A673 (cell line): ENCODE results near the gene HYDIN. TPM values are rescaled to one million over a fixed set of nuclear protein-coding genes. Genes with fewer than 3 reads are reported as not detected.

ENCODE experiments used
- BruUV-seq: library from RNA; stranded (reverse); fragments of 400-500 nt; replicated peaks from 2 replicates; lab custom pipeline; 2021; lab: Mats Ljungman, UMichigan
- CTCF ChIA-PET: fragments of 300-600 bp; sonication (Branson Sonifier 250); formaldehyde crosslinking; loops from one replicate; lab custom pipeline; 2022; ENCODE audit warnings: antibody characterized with exemption; lab: Charles Lee
- POLR2A ChIA-PET: fragments of 300-600 bp; sonication (Branson Sonifier 250); formaldehyde crosslinking; loops from one replicate; lab custom pipeline; 2022; ENCODE audit warnings: antibody characterized with exemption; ENCODE audit not compliant: low non-redundant PET; lab: Charles Lee
- DNase-seq: peaks from one replicate; pipeline ENCODE4 v3.0.0-alpha.2; 2015; ENCODE audit warnings: low spot score
- H3K27ac ChIP-seq: fragments of 200-600 bp; sonication (generic); 2 replicates; pipeline ENCODE4 v1.5.1; 2016; ENCODE audit warnings: mixed run types, low read depth, mild to moderate bottlenecking, mixed read lengths, antibody characterized with exemption, low read length; ENCODE audit not compliant: poor library complexity, severe bottlenecking
- H3K27me3 ChIP-seq: fragments of 200-600 bp; sonication (generic); replicated peaks from 2 replicates; pipeline ENCODE4 v1.6.1; 2017; ENCODE audit warnings: mixed run types, low read depth, mild to moderate bottlenecking, mixed read lengths, antibody characterized with exemption, low read length; ENCODE audit not compliant: insufficient read depth, poor library complexity
- H3K36me3 ChIP-seq: fragments of 200-600 bp; sonication (generic); 2 replicates; pipeline ENCODE4 v1.6.1; 2016; ENCODE audit warnings: mixed run types, mild to moderate bottlenecking, mixed read lengths, antibody characterized with exemption, low read length; ENCODE audit not compliant: insufficient read depth, poor library complexity, severe bottlenecking
- H3K4me1 ChIP-seq: fragments of 200-600 bp; sonication (generic); 2 replicates; pipeline ENCODE4 v1.6.1; 2017; ENCODE audit warnings: mixed run types, mild to moderate bottlenecking, mixed read lengths, antibody characterized with exemption, low read length; ENCODE audit not compliant: insufficient read depth, poor library complexity, severe bottlenecking
- H3K4me3 ChIP-seq: fragments of 200-600 bp; sonication (generic); 2 replicates; pipeline ENCODE4 v1.5.1; 2016; ENCODE audit warnings: low read depth, mixed run types, mild to moderate bottlenecking, mixed read lengths, low read length; ENCODE audit not compliant: poor library complexity, severe bottlenecking
- H3K9me3 ChIP-seq: fragments of 200-600 bp; sonication (generic); 2 replicates; pipeline ENCODE4 v1.6.1; 2016; ENCODE audit warnings: mixed run types, low read depth, mild to moderate bottlenecking, mixed read lengths, antibody characterized with exemption, low read length; ENCODE audit not compliant: poor library complexity, severe bottlenecking
- CTCF ChIP-seq: fragments of 300-800, 200-600 bp; sonication (generic); conservative IDR thresholded peaks from 2 replicates; pipeline ENCODE4 v1.5.1; 2017; ENCODE audit warnings: low read depth, mild to moderate bottlenecking, antibody characterized with exemption, low read length, moderate library complexity, mixed read lengths
- EZH2 ChIP-seq: fragments of 200-600 bp; sonication (generic); IDR thresholded peaks from 2 replicates; pipeline ENCODE4 v1.6.1; 2017; ENCODE audit warnings: borderline replicate concordance, low read depth, mild to moderate bottlenecking, mixed read lengths, antibody characterized with exemption, low read length; ENCODE audit not compliant: poor library complexity, severe bottlenecking
- intact Hi-C: fragments of 100-400 bp; cut with micrococcal nuclease; formaldehyde crosslinking; loops from one replicate; pipeline ENCODE4 v1.10.0; 2022; ENCODE audit not compliant: unreplicated experiment
- total RNA-seq: library from RNA; stranded (reverse); gene quantifications from 2 replicates; pipeline ENCODE4 v1.2.3, GENCODE V29; 2021

The HYDIN gene
- total RNA-seq, 1 experiment from 2014 or later = not detected

DNA sequence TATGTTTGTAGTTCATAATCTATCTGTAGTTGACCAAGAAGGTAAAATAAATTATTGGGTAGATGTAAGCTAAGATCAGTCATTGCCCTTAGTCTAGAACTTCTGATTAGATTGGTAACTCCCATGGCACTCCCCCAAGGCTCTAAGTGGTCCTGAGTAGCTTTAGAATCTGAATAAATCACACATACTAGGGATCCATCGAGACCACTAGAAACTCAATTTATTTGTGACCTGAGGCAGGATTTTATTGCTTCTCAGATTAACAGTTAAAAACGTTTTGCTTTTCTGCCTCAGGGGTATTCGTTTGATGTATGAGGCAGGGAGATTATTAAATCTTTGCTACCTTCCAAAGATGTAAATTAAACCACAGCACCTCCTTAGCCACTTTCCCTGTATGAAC, 33.8 kb upstream of the HYDIN start:
- H3K4me1 ChIP-seq = no peaks in the 10 kb centered on the region
- no peaks in the 10 kb centered on the region for H3K9me3 ChIP-seq
- H3K36me3 ChIP-seq = no peaks in the 10 kb centered on the region
- TF ChIP-seq EZH2 = no peak
- no peak for TF ChIP-seq CTCF
- BruUV-seq = no TSS peak
- intact Hi-C loops = no loop called here
- H3K4me3 ChIP-seq = no peak overlapping the region
- DNase-seq = no peak
- POLR2A ChIA-PET = no interaction called here
- H3K27me3 ChIP-seq = peaks cover 70% of the 10 kb centered on the region
- CTCF ChIA-PET = no interaction called here
- no peak overlapping the region for H3K27ac ChIP-seq

DNA sequence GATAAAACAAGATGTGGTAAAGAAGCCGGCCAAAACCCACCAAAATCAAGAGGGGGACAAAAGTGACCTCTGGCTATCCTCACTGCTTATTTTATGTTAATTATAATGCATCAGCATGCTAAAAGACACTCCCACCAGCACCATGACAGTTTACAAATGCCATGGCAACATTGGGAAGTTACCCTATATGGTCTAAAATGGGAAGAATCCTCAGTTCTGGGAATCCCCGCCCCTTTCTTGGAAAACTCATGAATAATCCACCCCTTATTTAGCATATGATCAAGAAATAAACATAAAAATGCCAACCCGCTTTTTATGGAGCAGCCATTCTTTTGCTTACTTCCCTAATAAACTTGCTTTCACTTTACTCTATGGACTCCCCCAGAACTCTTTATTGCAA, 33.1 kb upstream of the HYDIN start:
- CTCF ChIA-PET = no interaction called here
- Histone ChIP-seq H3K27me3 (peaks cover 73% of the 10 kb centered on the region), H3K4me3 (no peak overlapping the region), H3K9me3 (no peaks in the 10 kb centered on the region), H3K4me1 (no peaks in the 10 kb centered on the region), H3K36me3 (no peaks in the 10 kb centered on the region), H3K27ac (no peak overlapping the region)
- no peak for TF ChIP-seq CTCF
- TF ChIP-seq EZH2 = no peak
- intact Hi-C loops = no loop called here
- POLR2A ChIA-PET = no interaction called here
- no peak for DNase-seq
- no TSS peak for BruUV-seq

DNA sequence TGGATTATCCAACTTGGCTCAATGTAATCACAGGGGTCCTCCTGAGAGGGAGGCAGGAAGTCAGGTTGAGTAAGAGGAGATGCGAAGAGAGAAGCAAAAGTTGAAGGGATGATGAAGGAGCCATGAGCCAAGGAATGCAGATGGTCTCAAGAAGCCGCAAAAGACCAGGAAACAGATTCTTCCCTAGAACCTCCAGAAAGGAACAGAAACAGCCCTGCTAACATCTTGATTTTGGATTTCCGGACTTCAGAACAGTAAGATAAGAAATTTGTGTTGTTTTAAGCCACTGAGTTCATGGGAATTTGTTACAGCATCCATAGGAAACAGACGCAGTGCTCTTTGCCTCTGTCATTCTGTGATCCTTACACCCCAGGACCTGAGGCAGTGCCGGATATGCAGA, 31.9 kb upstream of the HYDIN start:
- no peak for DNase-seq
- BruUV-seq = no TSS peak
- H3K36me3 ChIP-seq = no peaks in the 10 kb centered on the region
- no peak overlapping the region for H3K27ac ChIP-seq
- peaks cover 80% of the 10 kb centered on the region for H3K27me3 ChIP-seq
- no peaks in the 10 kb centered on the region for H3K4me1 ChIP-seq
- TF ChIP-seq CTCF = no peak
- no peak for TF ChIP-seq EZH2
- POLR2A ChIA-PET = no interaction called here
- CTCF ChIA-PET = no interaction called here
- H3K9me3 ChIP-seq = no peaks in the 10 kb centered on the region
- no peak overlapping the region for H3K4me3 ChIP-seq
- intact Hi-C loops = no loop called here
